A172 (cell line): ENCODE measurements around the gene MGMT. TPM values are rescaled to one million over a fixed set of nuclear protein-coding genes. Genes with fewer than 3 reads are reported as not detected.

ENCODE experiments used
- DNase-seq: peaks from one replicate; pipeline ENCODE4 v3.0.0-alpha.2; 2015; ENCODE audit warnings: low spot score
- total RNA-seq: library from RNA; depleted of rRNA; stranded (reverse); fragments of >200 nt; shearing (Covaris generic); gene quantifications from 2 replicates; pipeline ENCODE4 v1.2.3, GENCODE V29; 2014

Gene MGMT
- total RNA-seq, 1 experiment from 2014 or later = not detected

- no peak for DNase-seq
Measured at GRCh38 chr10:129495256-129495655, 28.2 kb downstream of the MGMT start.

DNA sequence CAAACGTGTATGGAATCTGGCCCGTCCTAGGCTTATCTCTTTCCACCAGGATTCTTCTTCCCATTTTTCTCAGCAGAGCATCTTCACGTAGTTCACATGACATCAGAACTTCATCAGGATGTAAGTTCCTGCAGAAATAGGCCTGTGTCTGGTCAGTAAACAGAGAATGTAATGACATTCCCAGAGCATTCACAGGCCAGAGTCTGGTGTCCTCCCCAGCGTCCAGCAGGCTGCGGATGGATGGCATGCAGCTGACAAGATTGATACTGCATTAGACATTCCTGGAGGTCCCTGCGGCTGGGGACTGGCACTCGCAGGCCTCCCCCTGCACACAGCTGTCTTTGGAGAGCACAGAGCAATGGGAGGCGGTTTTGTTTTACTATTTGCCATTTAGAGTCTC is 28.7 kb downstream of the MGMT start:
- DNase-seq = no peak

DNA sequence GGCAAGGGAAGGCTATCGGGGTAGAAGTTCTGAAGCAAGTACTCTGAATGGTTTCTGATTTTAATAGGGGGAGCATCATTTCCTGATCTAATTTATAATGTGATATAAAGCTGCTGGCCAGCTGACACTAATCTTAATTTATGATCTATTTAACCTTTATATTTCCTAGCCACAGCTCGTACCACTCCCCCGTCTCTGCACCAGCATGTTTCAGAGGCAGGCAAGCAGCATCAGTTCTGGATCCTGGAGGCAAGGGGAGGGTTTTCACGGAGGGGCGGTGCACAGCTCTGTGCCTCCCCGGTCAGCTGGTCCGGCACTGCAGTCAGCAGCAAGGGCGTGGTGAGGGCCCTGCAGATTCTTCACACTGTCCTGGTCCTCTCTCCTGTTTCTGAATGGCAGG is 30.0 kb downstream of the MGMT start:
- DNase-seq = no peak

DNA sequence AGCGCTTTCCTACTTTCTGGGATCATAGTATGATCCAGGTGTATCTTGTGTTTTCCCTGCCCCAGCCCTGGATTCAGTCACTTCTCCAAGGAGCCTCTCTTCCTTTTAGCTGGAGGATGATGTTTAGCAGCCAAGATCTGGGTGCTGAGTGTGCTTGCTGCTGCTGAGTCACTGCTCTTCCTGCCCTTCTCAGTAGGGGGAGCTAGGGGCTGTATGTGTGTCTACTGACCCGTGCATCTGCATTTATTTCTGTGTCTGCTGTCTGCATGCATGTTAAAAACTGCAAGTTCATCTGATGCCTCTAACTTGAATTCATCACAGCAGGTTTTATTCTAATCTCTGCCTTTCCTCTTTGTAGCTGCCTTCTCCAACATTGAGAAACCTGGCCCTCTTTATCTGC is 31.6 kb downstream of the MGMT start:
- no peak for DNase-seq

DNA sequence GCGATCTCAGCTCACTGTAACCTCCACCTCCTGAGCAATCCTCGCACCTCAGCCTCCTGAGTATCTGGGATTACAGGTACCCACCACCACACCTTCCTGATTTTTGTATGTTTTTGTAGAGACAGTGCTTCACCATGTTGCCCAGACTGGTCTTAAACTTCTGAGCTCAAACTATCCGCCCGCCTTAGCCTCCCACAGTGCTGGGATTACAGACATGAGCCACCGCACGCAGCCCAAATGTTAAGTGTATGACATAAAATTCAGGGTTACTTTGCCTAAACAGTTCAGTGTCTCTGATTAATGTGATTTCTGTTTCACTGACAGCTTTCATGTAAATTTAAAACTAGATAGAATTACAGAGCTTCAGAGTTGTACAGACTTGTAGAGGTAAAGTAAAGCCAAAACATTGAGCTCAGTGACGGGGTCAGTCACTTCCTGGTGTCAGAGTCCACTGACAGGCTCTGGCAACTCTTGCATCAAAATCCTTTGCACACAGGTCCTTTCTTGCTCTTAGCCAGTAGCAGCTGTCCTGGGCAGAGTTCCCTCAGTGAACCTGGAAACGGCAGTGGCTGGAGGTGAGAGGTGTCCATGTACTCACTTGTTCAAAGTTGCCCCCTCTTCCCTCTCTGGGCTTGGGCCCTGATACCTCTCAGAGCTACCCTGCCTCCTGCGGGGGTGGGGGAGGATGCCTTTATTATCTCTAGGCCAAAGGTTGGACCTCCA is 33.7 kb downstream of the MGMT start:
- DNase-seq = no peak

DNA sequence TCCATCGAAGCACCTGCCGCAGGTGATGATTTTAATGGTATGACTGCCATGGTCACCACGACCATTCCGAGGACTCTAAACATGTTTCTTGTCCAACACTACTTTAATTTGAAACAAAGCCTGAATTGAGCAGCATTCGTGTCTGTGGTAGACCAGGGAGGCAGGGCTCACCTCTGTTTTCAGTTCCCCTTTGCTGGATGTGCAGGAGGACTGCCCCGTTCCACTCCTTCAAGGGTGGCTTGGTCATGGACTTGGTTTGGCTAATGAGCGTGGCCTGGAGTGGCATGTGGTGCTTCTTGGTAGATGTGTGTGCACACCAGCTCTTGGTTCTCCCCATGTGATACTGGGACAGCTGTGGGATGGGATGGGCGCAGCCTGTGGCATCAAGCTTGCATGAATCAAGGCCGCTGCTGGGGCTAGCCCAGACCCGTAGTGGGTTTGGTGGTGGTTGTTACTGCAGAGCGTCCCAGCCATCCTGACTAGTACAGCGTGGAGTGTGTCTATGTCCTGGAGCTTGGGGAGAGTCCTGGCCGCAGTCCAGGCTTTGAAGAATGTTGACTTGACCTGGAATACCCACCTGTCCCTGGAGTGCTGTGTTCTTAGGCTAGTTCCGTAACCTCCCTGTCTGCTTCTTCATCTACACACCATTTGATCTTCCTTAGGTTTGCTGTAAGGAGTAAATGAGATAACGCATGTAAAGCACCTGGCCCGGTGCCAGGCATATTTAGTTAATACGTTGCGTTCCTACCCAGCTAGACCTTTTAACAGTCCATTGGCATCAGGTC is 34.8 kb downstream of the MGMT start:
- DNase-seq = no peak

DNA sequence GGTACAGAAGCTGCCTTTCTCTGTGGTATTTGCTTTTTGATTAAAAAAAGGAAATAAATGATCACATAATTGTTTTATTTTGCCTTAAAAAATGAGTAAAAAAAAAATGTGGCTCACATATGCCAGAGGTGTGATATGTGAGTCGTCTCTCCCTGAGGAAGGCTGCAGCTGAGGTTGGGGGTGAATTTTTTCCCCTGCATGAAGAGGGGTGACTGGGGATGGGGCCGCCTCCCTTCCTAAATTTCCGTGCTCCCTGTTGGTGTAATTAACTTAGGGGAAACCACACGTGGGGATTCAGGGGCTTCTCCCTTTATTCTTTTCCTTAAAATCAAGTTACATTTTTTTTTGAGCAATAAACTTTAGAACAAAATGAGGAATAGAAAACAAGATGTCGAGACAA is 35.4 kb downstream of the MGMT start:
- no peak for DNase-seq

- no peak for DNase-seq
Measured at GRCh38 chr10:129505500-129506075, 38.5 kb downstream of the MGMT start.

GRCh38 chr10:129506101-129506797 is 39.2 kb downstream of the MGMT start:
- DNase-seq = no peak

- DNase-seq = no peak
Measured at GRCh38 chr10:129507216-129507889, 40.3 kb downstream of the MGMT start.

GRCh38 chr10:129509155-129509554 is 42.1 kb downstream of the MGMT start:
- no peak for DNase-seq

DNA sequence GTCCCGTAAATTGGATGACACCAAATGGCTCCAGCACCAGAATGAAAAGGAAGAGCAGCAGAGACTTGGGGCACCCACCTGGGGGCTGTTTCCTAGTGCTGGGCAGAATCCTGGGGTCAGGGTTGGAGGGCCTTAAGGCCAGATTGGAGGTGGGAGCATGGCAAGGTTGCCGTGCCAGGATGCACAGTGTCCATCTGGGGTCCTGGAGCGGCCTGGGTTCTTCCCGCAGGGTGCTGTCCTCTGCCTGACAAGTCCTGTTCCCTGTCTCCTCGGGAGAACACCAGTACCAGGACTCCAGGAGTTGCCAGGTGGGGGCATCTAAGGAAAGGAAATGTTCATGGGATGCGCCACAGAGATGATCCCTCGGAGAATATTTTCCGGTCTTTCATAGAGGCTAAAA is 42.8 kb downstream of the MGMT start:
- no peak for DNase-seq

- no peak for DNase-seq
Measured at GRCh38 chr10:129511086-129511485, 44.0 kb downstream of the MGMT start.

GRCh38 chr10:129511758-129512157 is 44.7 kb downstream of the MGMT start:
- no peak for DNase-seq

GRCh38 chr10:129513312-129513711 is 46.3 kb downstream of the MGMT start:
- DNase-seq = no peak

DNA sequence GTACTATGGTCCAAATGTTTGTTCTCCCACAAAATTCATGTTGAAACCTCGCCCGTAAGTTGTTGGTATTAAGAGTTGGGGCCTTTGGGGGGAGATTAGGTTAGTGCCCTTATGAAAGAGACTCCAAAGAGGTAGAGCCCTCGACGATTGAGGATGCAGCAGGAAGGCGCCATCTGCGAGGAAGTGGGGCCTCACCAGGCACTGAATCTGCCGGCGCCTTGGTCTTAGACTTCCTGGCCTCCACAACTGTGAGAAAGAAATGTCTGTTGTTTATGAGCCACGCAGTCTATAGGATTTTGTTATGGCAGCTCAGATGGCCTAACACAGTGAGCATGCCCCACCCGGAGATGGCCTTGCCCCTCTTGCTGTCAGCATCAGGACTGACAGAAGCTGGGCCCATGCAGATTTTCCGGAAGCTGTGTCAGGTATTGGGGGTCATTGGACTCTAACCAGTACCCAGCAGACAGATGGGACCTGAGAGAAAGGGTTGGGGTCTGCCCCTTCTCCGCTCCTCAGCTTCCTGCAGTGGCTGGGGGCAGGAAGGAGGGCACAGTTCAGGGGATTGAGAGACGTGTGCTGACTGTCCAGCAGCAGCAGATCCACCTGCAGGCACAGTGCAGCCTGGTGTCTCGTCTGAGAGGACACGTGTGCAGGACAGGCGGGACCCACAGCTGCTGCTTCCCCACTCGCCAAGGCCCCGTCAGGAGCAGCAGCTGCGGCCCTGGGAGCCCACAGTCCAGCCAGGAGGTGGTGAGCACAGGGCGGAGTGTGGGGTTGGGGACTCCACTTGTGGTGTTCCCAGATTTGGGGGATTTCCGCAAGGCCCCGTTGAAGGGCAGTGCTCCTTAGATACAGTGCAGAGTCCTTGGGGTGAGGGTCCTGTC is 47.8 kb downstream of the MGMT start:
- DNase-seq = no peak

GRCh38 chr10:129516846-129517679 is 50.0 kb downstream of the MGMT start:
- DNase-seq = no peak

DNA sequence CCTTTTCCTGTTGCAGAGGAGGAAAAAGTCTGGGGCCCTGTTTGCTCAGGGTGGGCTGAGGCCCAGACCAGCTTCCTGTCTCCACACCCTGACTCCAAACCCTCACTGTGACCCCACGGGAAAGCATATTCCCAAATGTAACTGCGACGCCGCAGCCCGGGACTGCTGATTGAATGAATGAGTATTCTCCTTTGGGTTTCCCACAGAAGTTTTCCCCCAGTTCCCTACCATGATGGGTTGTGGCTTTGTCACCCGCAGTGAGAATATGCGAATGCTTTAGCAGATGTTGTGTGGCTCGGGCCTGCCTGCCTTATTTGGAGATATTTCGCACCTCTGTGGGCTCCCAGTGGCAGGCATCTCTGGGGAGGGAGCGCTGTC is 50.6 kb downstream of the MGMT start:
- no peak for DNase-seq

DNA sequence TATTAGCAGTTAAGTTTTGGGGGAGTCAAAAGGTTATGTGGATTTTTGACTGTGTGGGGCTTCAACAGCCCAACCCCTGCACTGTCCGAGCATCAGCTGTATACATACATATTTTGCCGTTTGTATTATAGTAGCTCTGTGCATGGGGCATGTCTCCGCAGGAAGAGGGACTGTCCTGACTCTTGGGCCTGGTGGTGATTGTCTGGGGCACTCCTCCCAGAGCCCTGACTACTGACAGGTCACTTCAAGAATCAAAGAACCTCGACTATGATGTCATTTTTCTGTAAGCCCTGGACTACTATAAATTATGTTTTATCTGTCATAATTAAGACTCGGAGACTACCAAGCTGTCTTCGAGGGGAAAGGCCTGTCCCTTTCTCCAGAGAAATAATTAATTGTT is 51.8 kb downstream of the MGMT start:
- no peak for DNase-seq
